Uterus (tissue), 4 donors: ENCODE data around the gene HOXC4. TPM values are rescaled to one million over a fixed set of nuclear protein-coding genes. Genes with fewer than 3 reads are reported as not detected.

Source experiments
- DNase-seq, 2 donors: peaks; one replicate each; pipeline ENCODE4 v3.0.0-alpha.2; 2019 to 2020
- H3K27ac ChIP-seq, 2 donors: fragments of 200-600 bp; sonication (generic); 1 replicate in 1 of 2; 2 replicates in 1 of 2; pipeline ENCODE4 v1.5.1; 2016 to 2018
- H3K27me3 ChIP-seq, 2 donors: fragments of 200-600 bp; sonication (generic); one replicate each; pipeline ENCODE4 v1.5.1; 2018 to 2019; ENCODE audit warnings: control low read depth in 1 of 2
- H3K36me3 ChIP-seq, 2 donors: fragments of 200-600 bp; sonication (generic); one replicate each; pipeline ENCODE4 v1.5.1; 2019; ENCODE audit warnings: control low read depth in 1 of 2
- H3K4me1 ChIP-seq, 2 donors: fragments of 200-600 bp; sonication (generic); one replicate each; pipeline ENCODE4 v1.5.1; 2018 to 2019; ENCODE audit warnings: control low read depth in 1 of 2
- H3K4me3 ChIP-seq, 2 donors: fragments of 200-600 bp; sonication (generic); 1 replicate in 1 of 2; 2 replicates in 1 of 2; pipeline ENCODE4 v1.5.1; 2018 to 2019; ENCODE audit warnings: mild to moderate bottlenecking in 1 of 2
- H3K9me3 ChIP-seq, 2 donors: fragments of 200-600 bp; sonication (generic); one replicate each; pipeline ENCODE4 v1.5.1; 2019; ENCODE audit warnings: control low read depth in 1 of 2
- CTCF ChIP-seq, 4 experiments: fragments of 200-600 bp in 2 of 4; fragments of 450-650 bp in 2 of 4; sonication (generic) in 2 of 4; IDR thresholded peaks; one replicate each; pipeline ENCODE4 v1.5.1; 2016 to 2019; ENCODE audit warnings: antibody characterized with exemption in 4 of 4, mild to moderate bottlenecking in 2 of 4, moderate library complexity in 1 of 4
- POLR2A ChIP-seq, 2 donors: fragments of 450-650 bp; IDR thresholded peaks; one replicate each; pipeline ENCODE4 v1.6.1; 2016; ENCODE audit warnings: antibody characterized with exemption in 2 of 2, mild to moderate bottlenecking in 1 of 2, moderate library complexity in 1 of 2
- intact Hi-C: fragments of 100-400 bp; cut with DNase I; formaldehyde crosslinking; loops from one replicate; pipeline ENCODE4 v1.15.1; 2023; ENCODE audit warnings: low total_unique reads
- total RNA-seq, 4 donors: library from RNA; depleted of rRNA in 3 of 4; stranded (reverse); fragments of >200 nt in 3 of 4; gene quantifications; one replicate each; pipeline versions ENCODE4 v1.1.0 to v1.2.4, GENCODE V29; 2014 to 2023
- donor health status: DM: yes; HTN: yes; CAD: no.

HOXC4 gene
- total RNA-seq, 4 donors from 2014 or later = 0.83 to 28.6 (median 1.2) TPM; not detected in 1

DNA sequence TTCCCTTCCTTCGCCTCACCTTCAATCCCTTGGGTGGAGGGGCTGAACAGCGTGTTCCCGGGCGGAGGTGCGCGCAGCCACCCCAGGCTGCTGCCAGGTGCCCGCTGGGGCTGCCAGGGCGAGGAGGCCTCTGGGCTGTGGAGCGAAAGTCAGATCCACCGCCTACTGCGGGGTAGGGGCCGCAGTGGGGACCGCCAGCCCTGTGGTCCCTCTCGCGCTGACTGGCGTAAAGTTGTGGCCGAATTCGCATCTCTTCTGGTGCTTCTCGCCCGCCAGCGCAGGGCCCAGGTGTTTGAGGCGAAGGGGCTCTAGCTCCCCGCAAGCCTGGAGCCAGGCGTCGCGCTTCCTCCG, 6.9 kb upstream of the HOXC4 start:
- Histone ChIP-seq H3K27ac (no peak overlapping the region), H3K9me3 (no peaks in the 10 kb centered on the region), H3K4me1 (peaks cover 0 to 11% of the 10 kb centered on the region in 2 donors), H3K36me3 (no peaks in the 10 kb centered on the region), H3K27me3 (peaks cover 0 to 56% of the 10 kb centered on the region in 2 donors), H3K4me3 (no peak overlapping the region)
- intact Hi-C loops = no loop called here
- no peak for DNase-seq
- TF ChIP-seq CTCF (IDR thresholded peaks at IDR 0.05) (no peak), POLR2A (IDR thresholded peaks at IDR 0.05) (no peak)

- intact Hi-C loops = no loop called here
- Histone ChIP-seq H3K4me1 (peaks cover 0 to 11% of the 10 kb centered on the region in 2 donors), H3K4me3 (no peak overlapping the region), H3K36me3 (no peaks in the 10 kb centered on the region), H3K27ac (no peak overlapping the region), H3K27me3 (peaks cover 0 to 56% of the 10 kb centered on the region in 2 donors), H3K9me3 (no peaks in the 10 kb centered on the region)
- no peak for DNase-seq
- no peak for TF ChIP-seq CTCF (IDR thresholded peaks at IDR 0.05)
Observed at GRCh38 chr12:54047160-54047963, 6.3 kb upstream of the HOXC4 start.

DNA sequence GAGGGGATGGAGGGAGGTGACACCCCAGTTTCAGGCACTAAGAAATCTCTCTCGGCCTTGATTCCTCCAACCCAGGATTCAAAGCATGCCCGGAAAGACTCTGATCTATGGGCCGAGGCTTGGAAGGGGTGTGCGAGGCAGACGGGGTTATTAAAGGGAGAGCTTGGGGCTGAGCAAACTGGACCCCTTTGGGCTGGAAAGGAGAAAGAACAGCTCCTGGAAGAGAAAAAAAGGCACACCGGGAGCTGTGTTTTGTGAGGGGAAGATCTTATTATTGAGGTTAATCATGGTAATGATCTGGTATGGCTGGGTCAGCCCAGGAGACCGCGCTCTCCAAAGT, 5.7 kb upstream of the HOXC4 start:
- Histone ChIP-seq H3K36me3 (no peaks in the 10 kb centered on the region), H3K4me3 (no peak overlapping the region), H3K27me3 (peaks cover 0 to 56% of the 10 kb centered on the region in 2 donors), H3K4me1 (peaks cover 0 to 13% of the 10 kb centered on the region in 2 donors), H3K9me3 (no peaks in the 10 kb centered on the region), H3K27ac (no peak overlapping the region)
- intact Hi-C loops = no loop called here
- TF ChIP-seq POLR2A (IDR thresholded peaks at IDR 0.05) (no peak), CTCF (IDR thresholded peaks at IDR 0.05) (no peak)
- DNase-seq = no peak

GRCh38 chr12:54048406-54049093, 5.1 kb upstream of the HOXC4 start:
- no peak for DNase-seq
- no peak for TF ChIP-seq CTCF (IDR thresholded peaks at IDR 0.05)
- TF ChIP-seq POLR2A (IDR thresholded peaks at IDR 0.05) = no peak
- H3K4me3 ChIP-seq = no peak overlapping the region
- H3K9me3 ChIP-seq = no peaks in the 10 kb centered on the region
- peaks cover 0 to 12% of the 10 kb centered on the region in 2 donors for H3K4me1 ChIP-seq
- H3K27me3 ChIP-seq = peaks cover 0 to 56% of the 10 kb centered on the region in 2 donors
- intact Hi-C loops = no loop called here
- no peaks in the 10 kb centered on the region for H3K36me3 ChIP-seq
- no peak overlapping the region for H3K27ac ChIP-seq

DNA sequence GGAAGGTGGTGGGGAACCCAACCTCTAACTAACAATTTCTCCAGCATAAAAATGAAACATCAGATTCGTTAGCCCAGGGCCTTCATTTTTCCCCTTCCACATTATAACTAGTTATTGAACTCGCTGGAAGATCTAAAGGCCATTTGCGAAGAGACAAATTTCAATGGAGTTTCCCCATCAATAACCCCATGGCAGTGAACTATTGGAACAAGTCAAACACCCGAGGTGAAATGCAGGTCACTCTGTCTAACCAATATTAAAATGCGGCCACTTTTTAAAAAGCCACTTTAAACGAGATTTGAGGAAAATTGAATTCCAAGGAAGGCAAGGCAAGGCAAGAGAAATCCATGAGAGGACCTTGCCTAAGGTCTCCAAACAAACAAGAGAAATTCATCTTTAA, 4.5 kb upstream of the HOXC4 start:
- Histone ChIP-seq H3K27me3 (peaks cover 0 to 56% of the 10 kb centered on the region in 2 donors), H3K36me3 (no peaks in the 10 kb centered on the region), H3K4me3 (no peak overlapping the region)

More for the DNA sequence above, 4.5 kb upstream of the HOXC4 start:
- no peak for DNase-seq
- H3K9me3 ChIP-seq = no peaks in the 10 kb centered on the region
- TF ChIP-seq CTCF (IDR thresholded peaks at IDR 0.05) (no peak), POLR2A (IDR thresholded peaks at IDR 0.05) (no peak)
- H3K27ac ChIP-seq = no peak overlapping the region
- intact Hi-C loops = no loop called here
- H3K4me1 ChIP-seq = peaks cover 0 to 8% of the 10 kb centered on the region in 2 donors
